Lower lobe of right lung (tissue), 2 donors: ENCODE measurements around the gene CCDC188. TPM values are rescaled to one million over a fixed set of nuclear protein-coding genes. Genes with fewer than 3 reads are reported as not detected.

ENCODE experiments used
- ATAC-seq, 2 donors: fragments of 200-7000 bp; cut with Tn5 transposase; one replicate each; pipeline ENCODE4 v1.9.1; 2020 to 2022; ENCODE audit warnings: mild to moderate bottlenecking in 2 of 2, moderate library complexity in 2 of 2
- DNase-seq: peaks from one replicate; pipeline ENCODE4 v3.0.0-alpha.2; 2020
- H3K27ac ChIP-seq: fragments of 200-600 bp; one replicate; pipeline ENCODE4 v1.8.0; 2022
- H3K27me3 ChIP-seq: fragments of 200-600 bp; one replicate; pipeline ENCODE4 v1.8.0; 2022; ENCODE audit warnings: low read depth
- H3K36me3 ChIP-seq: fragments of 200-600 bp; one replicate; pipeline ENCODE4 v1.8.0; 2022; ENCODE audit warnings: mild to moderate bottlenecking
- H3K4me1 ChIP-seq: fragments of 200-600 bp; one replicate; pipeline ENCODE4 v1.8.0; 2022
- H3K4me3 ChIP-seq: fragments of 200-600 bp; one replicate; pipeline ENCODE4 v1.8.0; 2022; ENCODE audit warnings: mild to moderate bottlenecking
- H3K9me3 ChIP-seq: fragments of 200-600 bp; one replicate; pipeline ENCODE4 v1.8.0; 2022
- CTCF ChIP-seq: fragments of 200-600 bp; IDR thresholded peaks from one replicate; pipeline ENCODE4 v1.8.0; 2022; ENCODE audit warnings: antibody characterized with exemption, mild to moderate bottlenecking
- intact Hi-C: fragments of 100-400 bp; cut with DNase I; formaldehyde crosslinking; loops from one replicate; pipeline ENCODE4 v1.11.0; 2022
- microRNA-seq: library from miRNA; unstranded; fragments of <30 nt; microRNA quantifications from one replicate; pipeline ENCODE4 v1.2.0, GENCODE V29; 2020; ENCODE audit warnings: borderline number of aligned reads
- total RNA-seq: library from RNA; stranded (reverse); fragmentation: NEBNext Ultra II Directional; extraction: Animal tissue kit (Norgen Biotek cat#: 25700); gene quantifications from one replicate; pipeline ENCODE4 v1.2.1, GENCODE V29; 2021
- donor health status: DM: no; HTN: yes; CAD: no; lungs with severe emphysema.

CCDC188 gene
- total RNA-seq, 1 donor from 2014 or later: 0.77 TPM

- Histone ChIP-seq H3K4me1 (no peaks in the 10 kb centered on the region), H3K27me3 (no peaks in the 10 kb centered on the region), H3K27ac (no peak overlapping the region), H3K4me3 (no peak overlapping the region), H3K36me3 (peaks cover 94% of the 10 kb centered on the region), H3K9me3 (no peaks in the 10 kb centered on the region)
- no peak for TF ChIP-seq CTCF
- no peak for ATAC-seq
- intact Hi-C loops: no loop called here
- peak; percentile 11 for DNase-seq
These were observed 51.6 kb downstream of the CCDC188 start for GRCh38 chr22:20099099-20099711.

Small RNAs within 50 kb of the gene (microRNA-seq; reads per million reads assigned to microRNA genes)
- gene MIR6816: not detected

Other genes starting within 250 kb of the CCDC188 start
- gene COMT, start 209.3 kb downstream of the CCDC188 start, total RNA-seq: 235 TPM
- gene TXNRD2, start 209.2 kb downstream of the CCDC188 start, total RNA-seq: 47.5 TPM
- gene ARVCF, start 134.2 kb downstream of the CCDC188 start, total RNA-seq: 16.8 TPM
- gene TANGO2, start 129.9 kb downstream of the CCDC188 start, total RNA-seq: 45.1 TPM
- gene DGCR8, start 70.8 kb downstream of the CCDC188 start, total RNA-seq: 29.5 TPM
- 58.3 TPM for gene RANBP1, start 35.0 kb downstream of the CCDC188 start, total RNA-seq
- gene TRMT2A, start 33.8 kb downstream of the CCDC188 start, total RNA-seq: 70.4 TPM
- gene ZDHHC8, start 19.3 kb downstream of the CCDC188 start, total RNA-seq: 77.2 TPM
- gene RTN4R, start 117.3 kb upstream of the CCDC188 start, total RNA-seq: 9.6 TPM
- gene DGCR6L, start 169.0 kb upstream of the CCDC188 start, total RNA-seq: 31.1 TPM
- 12.3 TPM for gene ZNF74, start 243.1 kb upstream of the CCDC188 start, total RNA-seq